Activated T-helper 9 cell treated with anti-CD3 and anti-CD28 coated beads, Interleukin-2, amount 50 U/mL, for 16 hours (primary cell): ENCODE measurements around the gene RLF.
A peak's percentile ranks its signal among the peaks of the same experiment; 100 is the strongest.

ENCODE experiments used
- DNase-seq: peaks from one replicate; pipeline ENCODE4 v3.0.0-alpha.2; 2020; ENCODE audit warnings: low read depth

RLF gene

DNA sequence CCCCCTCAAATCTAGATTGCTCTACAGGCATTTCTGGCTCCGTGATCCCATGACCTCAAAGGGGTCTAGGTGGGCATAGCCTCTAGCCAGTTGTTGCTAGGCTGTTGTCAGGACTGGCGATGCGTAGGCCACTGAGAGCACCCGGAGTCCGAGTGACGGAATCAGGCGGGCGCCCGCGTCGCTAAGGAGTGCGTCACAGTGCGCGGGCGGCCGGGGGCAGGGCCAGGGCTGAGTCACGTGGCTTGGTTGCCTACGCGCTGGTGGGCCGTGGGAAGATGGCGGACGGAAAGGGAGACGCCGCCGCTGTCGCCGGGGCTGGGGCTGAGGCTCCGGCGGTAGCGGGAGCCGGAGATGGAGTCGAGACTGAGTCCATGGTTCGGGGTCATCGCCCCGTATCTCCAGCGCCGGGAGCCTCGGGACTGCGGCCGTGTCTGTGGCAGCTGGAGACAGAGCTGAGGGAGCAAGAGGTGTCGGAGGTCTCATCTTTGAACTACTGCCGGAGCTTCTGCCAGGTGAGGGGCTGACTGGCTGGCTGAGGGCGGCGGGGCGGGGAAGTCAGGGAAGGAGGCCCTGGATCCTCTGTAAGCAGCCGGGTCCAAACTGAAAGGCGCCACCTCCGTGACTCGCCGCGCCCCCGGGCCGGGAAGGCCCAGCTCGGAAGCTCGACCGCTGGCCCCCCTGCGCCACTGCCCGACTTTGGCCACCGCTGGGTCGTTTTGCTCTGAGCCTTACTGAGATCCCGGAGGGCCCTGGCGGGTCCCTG is at the start of gene RLF:
Gene RLF, plus strand, starts transcription at position 263 of the 763 bp plus-strand sequence. Its CDS starts 13 bp downstream, at position 276.
- peak; percentile 94 for DNase-seq

- no peak for DNase-seq
These were observed 46.8 kb upstream of the RLF start for GRCh38 chr1:40114400-40114799.

GRCh38 chr1:40120128-40120527 is 41.1 kb upstream of the RLF start:
- DNase-seq, result no peak

GRCh38 chr1:40122855-40123254 is 38.3 kb upstream of the RLF start:
- no peak for DNase-seq

GRCh38 chr1:40130892-40131291 is 30.3 kb upstream of the RLF start:
- no peak for DNase-seq

DNA sequence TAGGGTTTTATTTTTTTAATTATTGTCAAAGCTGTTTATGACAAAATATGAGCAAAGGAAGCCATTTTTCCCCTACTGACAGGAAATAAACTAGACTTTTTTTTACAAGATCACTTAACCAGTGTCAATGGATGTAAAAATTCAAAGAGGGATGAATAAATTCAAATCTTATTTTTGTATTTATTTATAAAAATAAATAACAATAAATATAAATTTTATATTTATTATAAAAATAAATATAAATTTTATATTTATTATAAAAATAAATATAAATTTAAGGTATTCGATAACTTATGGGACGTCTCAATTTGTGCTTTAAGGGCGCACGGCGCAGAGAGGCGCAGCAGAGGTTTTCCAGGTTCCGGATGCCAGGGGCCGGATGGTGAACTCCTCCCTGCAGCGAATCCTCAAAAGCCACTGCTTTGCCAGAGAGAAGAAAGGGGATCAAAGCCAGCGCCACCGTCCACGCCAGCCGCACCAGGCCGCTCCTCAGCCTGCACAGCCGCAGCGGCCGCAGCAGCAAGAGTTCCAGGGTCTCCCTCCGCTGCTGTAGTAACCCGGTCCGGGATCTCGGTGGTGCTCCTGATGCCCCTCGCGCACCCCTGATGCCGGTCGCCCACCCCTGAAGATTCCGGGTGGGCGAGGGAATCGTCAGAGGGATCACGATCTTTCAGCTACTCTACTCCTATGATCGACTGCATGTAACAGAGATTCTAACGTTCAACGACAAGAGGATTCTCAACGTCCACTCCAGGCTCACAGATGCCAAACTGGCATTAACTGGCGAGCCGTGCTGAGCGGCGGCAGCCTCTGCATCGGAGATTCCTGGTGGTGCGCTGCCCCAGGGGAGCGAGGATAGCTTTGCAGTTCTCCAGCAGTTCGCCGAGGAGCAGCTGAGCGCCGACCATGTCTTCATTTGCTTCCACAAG is 28.5 kb upstream of the RLF start:
- DNase-seq, result no peak

- no peak for DNase-seq
These were observed 27.9 kb upstream of the RLF start for GRCh38 chr1:40133312-40133665.

DNA sequence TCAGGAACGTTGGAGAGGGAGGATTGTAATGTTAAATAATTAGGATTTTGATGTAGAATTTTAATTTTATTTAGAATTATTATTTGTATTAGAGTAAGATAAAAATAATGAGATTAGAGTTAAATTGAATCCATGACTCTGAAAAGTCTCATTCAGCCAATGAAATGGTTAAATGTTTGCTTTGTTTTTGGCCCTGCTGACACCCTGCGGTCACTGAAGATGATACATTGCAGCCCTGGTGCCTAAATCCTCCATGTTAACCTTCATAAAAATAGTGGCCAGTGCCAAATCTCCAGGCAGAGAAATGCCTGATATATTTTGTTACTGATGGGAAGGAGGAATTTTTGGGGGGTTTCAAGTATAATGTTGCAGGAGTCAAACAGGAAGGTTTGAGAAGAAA is 27.3 kb upstream of the RLF start:
- no peak for DNase-seq

GRCh38 chr1:40140211-40140973 is 20.8 kb upstream of the RLF start:
- DNase-seq, result no peak

DNA sequence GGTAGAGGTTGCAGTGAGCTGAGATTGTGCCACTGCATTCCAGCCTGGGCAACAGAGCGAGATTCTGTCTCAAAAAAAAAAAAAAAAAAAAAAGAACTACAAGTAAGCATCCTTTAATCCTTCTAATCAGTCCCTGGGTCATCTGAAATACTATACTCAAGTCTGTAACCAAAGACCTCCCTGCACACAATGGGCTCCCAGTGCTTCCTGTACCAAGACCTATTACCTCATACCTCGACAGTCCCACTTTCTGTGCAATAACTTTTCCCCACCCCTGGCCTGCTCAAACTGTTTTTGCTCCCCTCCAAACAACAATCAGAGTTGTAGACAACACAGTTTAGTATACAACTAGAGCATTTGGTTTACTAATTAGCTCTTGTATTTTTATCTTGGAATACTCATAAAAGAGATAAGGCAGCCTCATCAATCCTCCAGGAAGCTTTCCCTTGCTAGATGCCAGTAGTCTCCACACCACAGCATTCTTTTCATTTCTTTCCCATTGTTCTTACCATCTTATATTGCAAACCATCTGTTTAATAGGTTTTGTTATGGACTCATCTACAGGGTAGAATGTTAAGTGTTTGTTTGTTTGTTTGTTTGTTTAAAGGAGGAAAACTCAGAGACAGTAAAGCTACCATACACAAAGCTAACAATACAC is 19.2 kb upstream of the RLF start:
- no peak for DNase-seq

DNA sequence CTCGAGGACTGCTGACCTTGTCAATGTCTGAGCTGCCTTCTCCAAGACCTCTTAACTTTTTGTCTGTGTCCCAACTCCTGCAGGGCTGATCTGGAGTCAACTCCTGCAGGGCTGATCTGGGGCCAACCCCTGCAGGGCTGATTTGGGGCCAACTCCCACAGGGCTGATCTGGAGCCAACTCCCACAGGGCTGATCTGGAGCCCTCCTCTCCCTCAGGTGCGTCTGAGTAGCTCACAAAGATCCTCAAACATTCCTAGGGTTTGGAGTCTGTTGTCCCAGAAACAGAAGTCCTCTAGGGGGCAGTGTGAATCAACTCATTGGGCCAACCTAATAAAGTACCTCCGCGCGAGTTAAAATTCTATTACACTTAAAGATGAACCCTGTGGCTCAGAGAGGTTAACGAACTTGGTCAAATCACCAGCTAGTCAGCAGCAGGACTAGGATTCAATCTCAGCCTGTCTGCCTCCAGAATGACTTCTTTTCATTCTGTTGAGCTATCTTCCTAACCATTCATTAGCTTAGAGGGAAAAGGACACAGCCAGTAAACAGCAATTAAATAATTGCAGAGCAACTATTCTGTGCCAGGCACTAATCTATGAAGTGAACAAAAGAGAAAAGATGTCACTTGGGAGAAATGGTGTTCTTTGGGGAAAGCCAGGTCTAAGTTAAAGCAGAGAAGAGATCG is 17.2 kb upstream of the RLF start:
- peak; percentile 9 for DNase-seq

- DNase-seq, result no peak
These were observed 9.6 kb upstream of the RLF start for GRCh38 chr1:40151457-40152079.

GRCh38 chr1:40153073-40153770 is 8.0 kb upstream of the RLF start:
- DNase-seq, result no peak

- DNase-seq, result no peak
These were observed 6.1 kb upstream of the RLF start for GRCh38 chr1:40155135-40155534.

- DNase-seq, result no peak
These were observed 5.3 kb upstream of the RLF start for GRCh38 chr1:40155910-40156309.

DNA sequence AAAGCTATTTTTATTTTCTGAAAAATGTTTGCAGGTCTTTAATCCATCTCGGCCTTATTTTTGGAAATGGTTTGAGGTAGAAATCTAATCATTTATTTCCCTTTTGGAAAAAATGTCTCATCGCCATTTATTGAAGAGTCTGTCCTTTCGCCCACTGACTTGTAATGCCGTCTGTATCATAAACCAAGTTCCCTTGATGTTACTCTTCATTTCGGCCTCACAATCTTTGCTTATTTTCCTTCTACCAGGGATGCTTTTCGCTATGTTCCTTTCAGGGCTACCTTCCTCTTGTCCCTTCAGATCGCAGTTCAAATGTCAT is 422 bp upstream of the RLF start:
- no peak for DNase-seq

DNA sequence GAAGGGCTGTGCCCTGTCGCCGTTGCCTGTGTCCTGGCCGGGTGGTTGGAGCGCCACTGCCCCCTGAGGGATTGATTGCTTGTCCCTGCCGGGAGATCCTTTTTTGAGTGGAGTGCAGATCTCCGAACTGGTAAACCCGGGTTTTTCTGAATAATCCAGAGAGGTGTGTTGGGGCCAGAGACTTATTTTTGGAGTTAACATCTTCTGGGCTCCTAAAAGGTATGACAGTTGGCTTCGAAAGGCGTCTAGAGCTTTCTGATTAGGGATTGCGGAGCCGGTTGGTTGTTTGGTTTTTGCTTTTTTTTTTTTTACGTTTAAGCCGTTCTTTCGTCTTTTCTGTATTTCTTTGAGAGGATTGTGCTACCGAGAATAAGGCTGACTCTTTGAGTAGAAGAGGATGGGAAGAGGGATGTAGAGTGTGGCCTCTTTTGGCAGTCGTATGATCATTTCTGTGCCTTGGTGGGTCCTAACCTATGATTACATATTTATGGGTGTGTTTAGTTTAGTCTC is 756 bp downstream of the RLF start:
- DNase-seq, result no peak

DNA sequence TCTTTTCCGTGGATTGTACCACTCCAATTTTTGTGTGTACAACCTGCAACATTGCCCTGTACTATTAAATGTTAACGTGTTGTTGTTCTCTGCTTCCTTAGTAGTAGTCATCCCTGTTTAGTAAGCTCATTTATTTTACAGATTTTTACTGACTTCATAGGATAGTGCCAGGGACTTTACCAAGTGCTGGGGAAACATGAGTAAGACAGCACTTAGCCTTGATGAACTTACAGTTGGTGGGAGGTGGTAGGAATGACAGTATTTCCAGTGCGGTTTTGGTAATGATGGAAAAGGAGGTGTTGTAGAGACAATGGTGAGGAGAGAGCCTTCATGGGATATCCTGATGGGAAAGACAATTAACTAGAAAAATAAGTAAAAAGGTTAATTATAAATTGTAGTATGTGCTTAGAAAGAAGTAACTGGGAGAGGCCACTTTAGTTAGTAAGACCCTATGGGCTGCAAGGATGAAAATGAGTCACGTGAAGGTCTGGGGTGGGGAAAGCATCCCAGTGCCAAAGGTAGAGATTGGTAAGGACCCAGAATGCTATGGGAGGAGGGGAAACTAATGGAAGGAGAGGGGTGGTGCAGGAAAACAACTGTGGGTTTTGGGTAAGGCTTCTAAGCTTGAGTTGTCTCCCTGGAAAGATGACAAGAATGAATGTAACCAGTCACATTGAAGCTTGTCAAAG is 1.7 kb downstream of the RLF start:
- no peak for DNase-seq

DNA sequence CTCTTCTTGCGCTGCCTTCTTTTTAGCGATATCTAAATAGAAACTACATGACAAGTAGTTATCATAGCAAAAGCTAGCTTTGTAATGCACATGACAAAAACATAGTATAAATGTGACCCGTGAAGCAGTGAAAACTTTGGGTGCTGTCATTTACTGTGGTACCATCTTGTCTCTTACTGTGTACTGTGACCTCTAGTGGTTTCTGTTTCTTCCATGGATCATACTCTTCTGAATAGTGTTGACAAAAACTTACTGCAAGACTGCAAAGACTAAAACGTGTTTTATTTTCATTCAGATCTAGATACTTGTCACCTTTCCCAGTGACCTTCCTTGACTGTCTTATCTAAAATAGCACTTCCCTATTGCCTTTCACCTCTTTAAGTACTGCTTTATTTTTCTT is 6.1 kb downstream of the RLF start:
- DNase-seq, result no peak

DNA sequence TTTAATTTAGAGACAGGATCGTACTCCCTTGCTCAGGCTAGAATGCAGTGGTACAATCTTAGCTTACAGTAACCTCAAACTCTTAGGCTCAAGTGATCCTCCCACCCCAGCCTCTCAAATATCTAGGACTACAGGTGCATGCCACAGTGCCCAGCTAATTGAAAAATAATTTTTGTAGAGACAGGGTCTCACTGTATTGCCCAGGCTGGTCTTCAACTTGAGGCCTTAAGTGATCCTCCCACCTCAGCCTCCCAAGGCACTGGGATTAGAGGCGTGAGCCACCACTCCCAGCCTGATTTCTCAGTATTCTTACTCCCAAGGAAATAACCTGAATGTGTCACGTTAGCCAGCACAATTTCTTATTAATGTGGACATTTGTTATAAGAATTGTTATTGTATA is 9.8 kb downstream of the RLF start:
- no peak for DNase-seq
